K562 (cell line): ENCODE data around the gene LRGUK. TPM values are rescaled to one million over a fixed set of nuclear protein-coding genes. Genes with fewer than 3 reads are reported as not detected.

Source experiments
- CUX1 ChIP-seq: fragments of 200-800 bp; sonication (Bioruptor generic); IDR thresholded peaks from 2 replicates; pipeline ENCODE4 v1.6.1; 2016; ENCODE audit warnings: missing genetic modification characterization, missing compliant biosample characterization
- IRF9 ChIP-seq: fragments of 450-650 bp; IDR thresholded peaks from 2 replicates; pipeline ENCODE4 v1.6.1; 2016; ENCODE audit warnings: missing biosample characterization, missing genetic modification characterization
- PTRF ChIP-seq: fragments of 450-650 bp; IDR thresholded peaks from 2 replicates; pipeline ENCODE4 v1.6.1; 2016; ENCODE audit warnings: mild to moderate bottlenecking, missing genetic modification characterization, missing compliant biosample characterization
- PYGO2 ChIP-seq: fragments of 450-650 bp; IDR thresholded peaks from 2 replicates; pipeline ENCODE4 v1.6.1; 2016; ENCODE audit warnings: mild to moderate bottlenecking, missing genetic modification characterization, moderate library complexity, missing compliant biosample characterization
- polyA plus RNA-seq, 8 experiments: library from polyadenylated mRNA; depleted of rRNA in 4 of 8; stranded (reverse) in 5 of 8; unstranded in 3 of 8; fragments of >200 nt; fragmentation: Nextera tagmentation in 2 of 8; fragmentation: Illumina TruSeq in 1 of 8; extraction: Ambion mirVana in 2 of 8; extraction: Trizol in 1 of 8; gene quantifications; 2 replicates each; pipeline versions ENCODE4 v1.2.1 to v1.2.3, GENCODE V29; 2011 to 2014; ENCODE audit warnings: inconsistent platforms in 1 of 8, missing spikeins in 1 of 8
- total RNA-seq, 7 experiments: library from RNA; depleted of rRNA in 6 of 7; stranded (reverse); fragments of >200 nt in 6 of 7; fragmentation: Illumina TruSeq in 2 of 7; extraction: Trizol in 2 of 7; gene quantifications; 2 replicates each; pipeline versions ENCODE4 v1.2.1 to v1.2.3, GENCODE V29; 2011 to 2021; ENCODE audit warnings: low replicate concordance in 1 of 7

The LRGUK gene
- total and polyA plus RNA-seq, 9 of the 15 experiments (the other 6 are each of a cell fraction or from before 2014, with no cell fraction given): 0.04 to 0.33 (median 0.18) TPM

- TF ChIP-seq CUX1 (no peak), PYGO2 (tag) (0 out of 2 replicates have a peak, but pooled peaks have one; percentile 22), IRF9 (peak; percentile 77), PTRF (tag) (0 out of 2 replicates have a peak, but pooled peaks have one; percentile 69)
Observed at GRCh38 chr7:134210227-134210626, 83.1 kb downstream of the LRGUK start (continued).
